ENCODE measurements around the gene EIF3A. TPM values are rescaled to one million over a fixed set of nuclear protein-coding genes. Genes with fewer than 3 reads are reported as not detected.
"Not testable (repeated sequence)": the region's sequence is repeated elsewhere in the genome, so short reads cannot be mapped to it uniquely, and the experiment has no call there.

Gene EIF3A
- total RNA-seq, 2 experiments from 2014 or later, result 127 to 131 TPM

GRCh38 chr10:119029613-119030420, 50.8 kb downstream of the EIF3A start, which contains the start of gene NANOS1:
NANOS1 (plus strand) TSS chr10:119029714; CDS start chr10:119029802, 88 bp downstream.
- POLR2A ChIA-PET, result interaction anchor here (0.5 to 2.5 kb wide), 4 partner anchors 10 to 228 kb away, joined by 3 to 10 read pairs (median 4); partner anchors contain the start of gene SFXN4
- DNase-seq, result peak; percentile 18
- ATAC-seq, result peak; percentile 24
- intact Hi-C loops (cut with micrococcal nuclease), result no loop called here
- CTCF ChIA-PET, result interaction anchor here (0.8 to 1.3 kb wide), 3 partner anchors 24 to 171 kb away, joined by 3 to 4 read pairs (median 3); no protein-coding TSS in a partner anchor
- H3K36me3 Mint-ChIP-seq (ENCODE audit: low read depth), result peaks cover 15% of the 10 kb centered on the region
- H3K4me3 Mint-ChIP-seq, result peak within 1 kb of the TSS; percentile 53
- no peak within 1 kb of the TSS for H3K27ac Mint-ChIP-seq
- H3K27me3 Mint-ChIP-seq, result no peaks in the 10 kb centered on the region
- H3K9me3 Mint-ChIP-seq, result no peaks in the 10 kb centered on the region
- H3K4me1 Mint-ChIP-seq (ENCODE audit: low read depth), result peaks cover 15% of the 10 kb centered on the region
- no peak for TF ChIP-seq CTCF (IDR thresholded peaks at IDR 0.05)

- ATAC-seq (peak; percentile 85), DNase-seq (peak; percentile 83)
- Mint-ChIP-seq H3K27ac (no peak overlapping the region), H3K4me3 (peak overlapping the region; percentile 53), H3K9me3 (no peaks in the 10 kb centered on the region), H3K36me3 (ENCODE audit: low read depth) (peaks cover 7% of the 10 kb centered on the region), H3K27me3 (no peaks in the 10 kb centered on the region), H3K4me1 (ENCODE audit: low read depth) (peaks cover 13% of the 10 kb centered on the region)
- ChIA-PET POLR2A (no interaction called here), CTCF (interaction anchor here (0.8 to 1.3 kb wide), 2 partner anchors 24 to 171 kb away, joined by 3 read pairs; no protein-coding TSS in a partner anchor)
- intact Hi-C loops (cut with micrococcal nuclease), result no loop called here
- TF ChIP-seq CTCF (IDR thresholded peaks at IDR 0.05), result no peak
These were observed 51.6 kb downstream of the EIF3A start for GRCh38 chr10:119028900-119029612.

- DNase-seq; H3K36me3 Mint-ChIP-seq (ENCODE audit: low read depth); H3K27ac Mint-ChIP-seq; intact Hi-C loops (cut with micrococcal nuclease); H3K27me3 Mint-ChIP-seq; POLR2A ChIA-PET; ATAC-seq; H3K9me3 Mint-ChIP-seq: not testable (repeated sequence)
- Mint-ChIP-seq H3K4me3 (peak overlapping the region; percentile 53), H3K4me1 (ENCODE audit: low read depth) (peaks cover 13% of the 10 kb centered on the region)
- CTCF ChIA-PET, result interaction anchor here (1.3 kb wide), 1 partner anchor 25 kb away, joined by 3 read pairs; no protein-coding TSS in a partner anchor
These were observed 52.1 kb downstream of the EIF3A start for GRCh38 chr10:119028445-119028899.

- intact Hi-C loops (cut with micrococcal nuclease), result no loop called here
- no peak for TF ChIP-seq CTCF (IDR thresholded peaks at IDR 0.05)
- DNase-seq (no peak), ATAC-seq (no peak)
- ChIA-PET POLR2A (no interaction called here), CTCF (no interaction called here)
- H3K4me1 Mint-ChIP-seq (ENCODE audit: low read depth), result peaks cover 9% of the 10 kb centered on the region
- H3K36me3 Mint-ChIP-seq (ENCODE audit: low read depth), result no peaks in the 10 kb centered on the region
- H3K27ac Mint-ChIP-seq, result no peak overlapping the region
- H3K27me3 Mint-ChIP-seq, result no peaks in the 10 kb centered on the region
- H3K9me3 Mint-ChIP-seq, result no peaks in the 10 kb centered on the region
- H3K4me3 Mint-ChIP-seq, result no peak overlapping the region
These were observed 54.1 kb downstream of the EIF3A start for GRCh38 chr10:119026301-119027110.

- Mint-ChIP-seq H3K27me3 (no peaks in the 10 kb centered on the region), H3K27ac (no peak overlapping the region), H3K36me3 (ENCODE audit: low read depth) (no peaks in the 10 kb centered on the region), H3K4me1 (ENCODE audit: low read depth) (peaks cover 2% of the 10 kb centered on the region), H3K9me3 (no peaks in the 10 kb centered on the region), H3K4me3 (no peak overlapping the region)
- CTCF ChIA-PET, result no interaction called here
- DNase-seq (no peak), ATAC-seq (no peak)
- intact Hi-C loops (cut with micrococcal nuclease), result no loop called here
- no peak for TF ChIP-seq CTCF (IDR thresholded peaks at IDR 0.05)
- POLR2A ChIA-PET, result no interaction called here
These were observed 54.8 kb downstream of the EIF3A start for GRCh38 chr10:119025776-119026175.
